NOMO-1 treated with dmso at 0.1 percent for 144 hours (cell line): Measurements from ENCODE around the gene RNF8.
"Not testable (repeated sequence)": the region's sequence is repeated elsewhere in the genome, so short reads cannot be mapped to it uniquely, and the experiment has no call there.

ENCODE experiments used
- DNase-seq: peaks from one replicate; lab custom pipeline; 2025; ENCODE audit not compliant: unreplicated experiment; lab: John Stamatoyannopoulos, UW

RNF8 gene

GRCh38 chr6:37353761-37354525, at the start of gene RNF8:
TSS of gene RNF8 (plus strand) at chr6:37353983. CDS start at chr6:37354165, 182 bp downstream.
- DNase-seq, result peak; percentile 79

GRCh38 chr6:37304766-37305165, 49.0 kb upstream of the RNF8 start:
- DNase-seq, result no peak

- no peak for DNase-seq
These were observed 47.9 kb upstream of the RNF8 start for GRCh38 chr6:37305841-37306425.

GRCh38 chr6:37306624-37307222, 47.1 kb upstream of the RNF8 start:
- DNase-seq, result no peak

GRCh38 chr6:37307484-37307883, 46.3 kb upstream of the RNF8 start:
- DNase-seq, result not testable (repeated sequence)

GRCh38 chr6:37308069-37308815, 45.5 kb upstream of the RNF8 start:
- no peak for DNase-seq

- DNase-seq, result no peak
These were observed 44.7 kb upstream of the RNF8 start for GRCh38 chr6:37309046-37309445.

- no peak for DNase-seq
These were observed 44.1 kb upstream of the RNF8 start for GRCh38 chr6:37309692-37310091.

- DNase-seq, result no peak
These were observed 42.8 kb upstream of the RNF8 start for GRCh38 chr6:37310966-37311365.

GRCh38 chr6:37311741-37312473, 41.9 kb upstream of the RNF8 start:
- no peak for DNase-seq

- no peak for DNase-seq
These were observed 39.9 kb upstream of the RNF8 start for GRCh38 chr6:37313723-37314486.

GRCh38 chr6:37314487-37315156, 39.2 kb upstream of the RNF8 start:
- peak; percentile 26 for DNase-seq

GRCh38 chr6:37315157-37315515, 38.6 kb upstream of the RNF8 start:
- no peak for DNase-seq

- DNase-seq, result no peak
These were observed 37.7 kb upstream of the RNF8 start for GRCh38 chr6:37316071-37316470.

GRCh38 chr6:37317312-37318038, 36.3 kb upstream of the RNF8 start:
- DNase-seq, result no peak

GRCh38 chr6:37319156-37319555, 34.6 kb upstream of the RNF8 start:
- no peak for DNase-seq

- no peak for DNase-seq
These were observed 33.8 kb upstream of the RNF8 start for GRCh38 chr6:37319856-37320480.

- no peak for DNase-seq
These were observed 33.1 kb upstream of the RNF8 start for GRCh38 chr6:37320646-37321045.

GRCh38 chr6:37321101-37321500, 32.7 kb upstream of the RNF8 start:
- no peak for DNase-seq
